ENCODE data around the gene SNX7. TPM values are rescaled to one million over a fixed set of nuclear protein-coding genes. Genes with fewer than 3 reads are reported as not detected.

Gene SNX7
- total and polyA plus RNA-seq, 8 donors = 11.1 to 38.9 (median 24.5) TPM

DNA sequence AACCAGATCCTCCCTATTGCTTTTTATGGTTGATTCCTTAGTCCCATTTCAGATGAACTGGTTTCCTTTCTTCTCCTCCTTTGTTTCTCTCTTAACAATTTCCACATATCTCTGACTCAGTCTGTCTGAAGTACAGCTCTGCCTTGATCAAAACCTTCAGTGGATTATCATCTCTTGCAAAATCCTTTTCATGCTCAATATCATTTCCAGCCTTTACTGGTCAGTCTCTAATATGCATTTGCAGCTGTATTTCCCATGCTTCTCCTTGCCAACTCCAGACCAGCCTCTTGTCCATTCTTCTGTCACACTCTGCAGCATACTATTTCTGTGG lies 72.2 kb downstream of the SNX7 start:
- Histone ChIP-seq H3K4me1 (peaks cover 0 to 10% (median 3%) of the 10 kb centered on the region in 4 donors), H3K27me3 (no peaks in the 10 kb centered on the region), H3K27ac (no peak overlapping the region), H3K36me3 (no peaks in the 10 kb centered on the region), H3K9me3 (no peaks in the 10 kb centered on the region), H3K4me3 (no peak overlapping the region)
- TF ChIP-seq POLR2AphosphoS5 (IDR thresholded peaks at IDR 0.05) = no peak
- TF ChIP-seq, protein P1, sequence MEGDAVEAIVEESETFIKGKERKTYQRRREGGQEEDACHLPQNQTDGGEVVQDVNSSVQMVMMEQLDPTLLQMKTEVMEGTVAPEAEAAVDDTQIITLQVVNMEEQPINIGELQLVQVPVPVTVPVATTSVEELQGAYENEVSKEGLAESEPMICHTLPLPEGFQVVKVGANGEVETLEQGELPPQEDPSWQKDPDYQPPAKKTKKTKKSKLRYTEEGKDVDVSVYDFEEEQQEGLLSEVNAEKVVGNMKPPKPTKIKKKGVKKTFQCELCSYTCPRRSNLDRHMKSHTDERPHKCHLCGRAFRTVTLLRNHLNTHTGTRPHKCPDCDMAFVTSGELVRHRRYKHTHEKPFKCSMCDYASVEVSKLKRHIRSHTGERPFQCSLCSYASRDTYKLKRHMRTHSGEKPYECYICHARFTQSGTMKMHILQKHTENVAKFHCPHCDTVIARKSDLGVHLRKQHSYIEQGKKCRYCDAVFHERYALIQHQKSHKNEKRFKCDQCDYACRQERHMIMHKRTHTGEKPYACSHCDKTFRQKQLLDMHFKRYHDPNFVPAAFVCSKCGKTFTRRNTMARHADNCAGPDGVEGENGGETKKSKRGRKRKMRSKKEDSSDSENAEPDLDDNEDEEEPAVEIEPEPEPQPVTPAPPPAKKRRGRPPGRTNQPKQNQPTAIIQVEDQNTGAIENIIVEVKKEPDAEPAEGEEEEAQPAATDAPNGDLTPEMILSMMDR (IDR thresholded peaks at IDR 0.05) = no peak
- TF ChIP-seq EP300 (IDR thresholded peaks at IDR 0.05) = no peak
- TF ChIP-seq POLR2A (IDR thresholded peaks at IDR 0.05) = no peak
- DNase-seq = no peak
- intact Hi-C loops (cut with DNase I; ENCODE audit: low total_unique reads) = no loop called here

DNA sequence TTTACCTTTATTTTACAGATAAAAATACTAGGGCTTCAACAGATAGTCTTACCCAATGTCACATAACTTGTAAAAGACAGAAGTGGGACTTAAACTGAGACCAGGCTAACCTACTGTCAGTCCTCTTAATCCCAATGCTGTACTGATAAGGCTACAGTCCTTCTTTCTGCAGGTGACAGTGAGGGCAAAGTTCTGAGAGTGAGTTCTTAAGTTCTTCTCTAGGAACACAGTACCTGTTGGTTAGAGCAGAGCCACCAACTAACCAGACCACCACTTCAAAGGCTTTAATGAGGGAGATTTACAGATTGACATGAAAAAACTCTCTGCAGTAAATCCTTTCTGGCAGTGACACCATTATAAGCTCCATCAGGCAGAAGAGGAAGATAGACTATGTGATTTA lies 74.2 kb downstream of the SNX7 start:
- H3K9me3 ChIP-seq = no peaks in the 10 kb centered on the region
- intact Hi-C loops (cut with DNase I; ENCODE audit: low total_unique reads) = no loop called here
- no peak for DNase-seq
- H3K4me1 ChIP-seq = peaks cover 0 to 10% (median 3%) of the 10 kb centered on the region in 4 donors
- TF ChIP-seq EP300 (IDR thresholded peaks at IDR 0.05) (no peak), POLR2A (IDR thresholded peaks at IDR 0.05) (no peak), POLR2AphosphoS5 (IDR thresholded peaks at IDR 0.05) (no peak)
- no peaks in the 10 kb centered on the region for H3K27me3 ChIP-seq
- H3K4me3 ChIP-seq = no peak overlapping the region
- no peak overlapping the region for H3K27ac ChIP-seq
- H3K36me3 ChIP-seq = no peaks in the 10 kb centered on the region

DNA sequence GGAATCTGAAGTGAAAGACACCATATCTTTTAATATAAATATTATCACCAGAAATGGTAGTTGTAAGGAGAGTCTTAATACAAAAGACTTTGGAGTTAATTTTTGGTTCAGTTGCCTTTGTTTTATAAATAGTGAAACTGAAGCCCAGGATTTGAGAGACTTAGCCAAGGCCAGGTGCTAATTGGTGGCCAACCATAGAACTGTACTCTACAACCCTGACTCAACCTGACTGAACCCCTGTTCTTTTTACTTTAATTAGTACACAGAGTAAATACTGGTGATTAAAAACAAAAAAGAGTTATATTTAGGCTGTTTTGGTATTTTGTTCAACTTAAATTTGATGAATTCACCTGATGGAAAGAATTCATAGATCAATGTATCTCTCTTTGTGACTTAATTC lies 76.3 kb downstream of the SNX7 start:
- H3K27me3 ChIP-seq = no peaks in the 10 kb centered on the region
- TF ChIP-seq POLR2A (IDR thresholded peaks at IDR 0.05) = no peak
- TF ChIP-seq, protein P1 (IDR thresholded peaks at IDR 0.05) = no peak
- TF ChIP-seq EP300 (IDR thresholded peaks at IDR 0.05) = no peak
- TF ChIP-seq POLR2AphosphoS5 (IDR thresholded peaks at IDR 0.05) = no peak
- DNase-seq = no peak
- peaks cover 0 to 5% (median under 1%) of the 10 kb centered on the region in 4 donors for H3K4me1 ChIP-seq
- intact Hi-C loops (cut with DNase I; ENCODE audit: low total_unique reads) = no loop called here
- H3K9me3 ChIP-seq = no peaks in the 10 kb centered on the region
- no peak overlapping the region for H3K27ac ChIP-seq
- H3K36me3 ChIP-seq = no peaks in the 10 kb centered on the region
- H3K4me3 ChIP-seq = no peak overlapping the region

DNA sequence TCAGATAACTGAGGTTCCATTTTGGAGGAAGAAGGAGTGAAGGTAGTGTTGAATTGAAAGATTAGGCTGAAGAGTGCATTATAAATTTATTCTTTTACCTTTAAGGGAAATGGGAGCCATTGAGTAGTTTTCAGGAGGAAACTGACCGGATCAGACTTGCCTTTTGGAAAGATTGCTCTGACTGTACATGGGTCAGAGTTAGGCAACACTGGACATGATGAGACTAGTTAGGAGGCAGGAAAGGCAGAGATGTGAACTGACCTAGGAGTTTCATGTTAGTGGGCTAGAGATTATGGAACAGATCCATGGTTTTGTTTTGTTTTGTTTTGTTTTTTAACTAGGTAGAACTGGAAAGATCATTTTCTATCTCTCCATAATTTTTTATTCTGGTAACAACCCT lies 78.2 kb downstream of the SNX7 start:
- 80 to 97% (median 91%) methylated on average over 1 of the region's 1 CpG for WGBS, 5 donors
- TF ChIP-seq POLR2AphosphoS5 (IDR thresholded peaks at IDR 0.05) (no peak), EP300 (IDR thresholded peaks at IDR 0.05) (no peak), POLR2A (IDR thresholded peaks at IDR 0.05) (no peak)
- TF ChIP-seq, protein P1 (IDR thresholded peaks at IDR 0.05) = no peak
- intact Hi-C loops (cut with DNase I; ENCODE audit: low total_unique reads) = no loop called here
- DNase-seq = no peak
- Histone ChIP-seq H3K4me1 (no peaks in the 10 kb centered on the region), H3K27me3 (no peaks in the 10 kb centered on the region), H3K36me3 (no peaks in the 10 kb centered on the region), H3K9me3 (no peaks in the 10 kb centered on the region), H3K4me3 (no peak overlapping the region), H3K27ac (no peak overlapping the region)

DNA sequence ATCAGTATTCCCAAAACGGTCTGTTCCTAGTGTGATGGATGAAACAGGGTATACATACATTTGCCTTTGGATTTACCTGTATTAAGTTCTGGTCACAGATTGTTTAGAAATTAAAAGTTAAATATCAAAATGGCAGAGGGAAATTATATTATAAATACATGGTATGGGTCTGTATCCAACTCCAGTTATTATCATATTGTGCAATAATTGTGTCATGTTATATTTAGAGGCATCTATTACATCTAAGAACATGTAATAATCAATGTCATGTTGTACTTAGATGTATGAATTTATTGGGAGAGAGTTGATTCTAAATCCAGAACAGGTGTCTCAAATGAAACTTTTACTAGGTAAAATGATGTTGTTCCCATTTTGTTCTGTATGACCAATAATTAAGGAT lies 79.6 kb downstream of the SNX7 start:
- WGBS, 5 donors = 39 to 62% (median 55%) methylated on average over 1 of the region's 1 CpG
- Histone ChIP-seq H3K27ac (no peak overlapping the region), H3K36me3 (no peaks in the 10 kb centered on the region), H3K9me3 (no peaks in the 10 kb centered on the region), H3K27me3 (no peaks in the 10 kb centered on the region), H3K4me3 (no peak overlapping the region), H3K4me1 (no peaks in the 10 kb centered on the region)
- DNase-seq = no peak
- TF ChIP-seq POLR2AphosphoS5 (IDR thresholded peaks at IDR 0.05) (no peak), EP300 (IDR thresholded peaks at IDR 0.05) (no peak), POLR2A (IDR thresholded peaks at IDR 0.05) (no peak)
- TF ChIP-seq, protein P1 (IDR thresholded peaks at IDR 0.05) = no peak
- intact Hi-C loops (cut with DNase I; ENCODE audit: low total_unique reads) = no loop called here

Data from stomach (tissue), 9 donors.